GM18951 (cell line): ENCODE results near the gene FHOD3.
"Not testable (repeated sequence)": the region's sequence is repeated elsewhere in the genome, so short reads cannot be mapped to it uniquely, and the experiment has no call there.

Experiments
- POLR2A ChIP-seq: IDR thresholded peaks from 4 replicates; pipeline ENCODE4 v1.6.1; 2011; ENCODE audit warnings: mild to moderate bottlenecking; ENCODE audit not compliant: insufficient read length, insufficient read depth; ENCODE audit errors: extremely low read depth
- in situ Hi-C: fragments of 300-500 bp; cut with MboI; formaldehyde crosslinking; loops from one replicate; pipeline ENCODE4 v1.12.0; 2022; ENCODE audit warnings: low sequenced_read_pairs, mixed read lengths, inconsistent platforms; ENCODE audit not compliant: unreplicated experiment

Gene FHOD3

GRCh38 chr18:36458306-36458705, 160.8 kb downstream of the FHOD3 start:
- in situ Hi-C loops, result no loop called here

GRCh38 chr18:36459203-36459602, 161.7 kb downstream of the FHOD3 start:
- in situ Hi-C loops, result no loop called here
- TF ChIP-seq POLR2A, result no peak

More at GRCh38 chr18:36458306-36458705, 160.8 kb downstream of the FHOD3 start:
- TF ChIP-seq POLR2A, result no peak

- no peak for TF ChIP-seq POLR2A
- in situ Hi-C loops, result no loop called here
These were observed 162.3 kb downstream of the FHOD3 start for GRCh38 chr18:36459786-36460185.

- in situ Hi-C loops, result no loop called here
- TF ChIP-seq POLR2A, result no peak
These were observed 162.9 kb downstream of the FHOD3 start for GRCh38 chr18:36460324-36460850.

- in situ Hi-C loops, result no loop called here
These were observed 163.3 kb downstream of the FHOD3 start for GRCh38 chr18:36460854-36461253.

DNA sequence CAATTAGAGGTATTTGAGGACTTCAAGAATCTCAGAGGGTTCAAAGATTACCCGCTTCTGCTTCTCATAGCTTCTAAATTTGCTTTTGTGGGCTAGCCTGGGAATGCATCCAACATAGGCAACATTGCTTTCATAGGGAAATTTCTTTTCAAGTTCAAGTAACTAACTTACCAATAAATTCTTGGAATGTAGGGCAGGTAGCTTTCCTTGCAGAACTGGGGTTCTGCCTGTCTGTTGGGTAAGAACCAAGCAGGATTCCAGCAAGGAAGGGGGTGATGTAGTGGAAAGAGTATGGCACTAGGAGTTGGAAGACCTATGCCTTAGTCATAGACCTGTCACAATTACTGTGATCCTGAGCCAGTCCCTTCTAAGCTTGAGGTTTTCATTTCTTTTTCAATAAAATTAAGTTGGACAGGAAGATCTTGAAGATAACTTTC, 164.1 kb downstream of the FHOD3 start:
- in situ Hi-C loops, result no loop called here
- no peak for TF ChIP-seq POLR2A

More at GRCh38 chr18:36460854-36461253, 163.3 kb downstream of the FHOD3 start:
- no peak for TF ChIP-seq POLR2A

DNA sequence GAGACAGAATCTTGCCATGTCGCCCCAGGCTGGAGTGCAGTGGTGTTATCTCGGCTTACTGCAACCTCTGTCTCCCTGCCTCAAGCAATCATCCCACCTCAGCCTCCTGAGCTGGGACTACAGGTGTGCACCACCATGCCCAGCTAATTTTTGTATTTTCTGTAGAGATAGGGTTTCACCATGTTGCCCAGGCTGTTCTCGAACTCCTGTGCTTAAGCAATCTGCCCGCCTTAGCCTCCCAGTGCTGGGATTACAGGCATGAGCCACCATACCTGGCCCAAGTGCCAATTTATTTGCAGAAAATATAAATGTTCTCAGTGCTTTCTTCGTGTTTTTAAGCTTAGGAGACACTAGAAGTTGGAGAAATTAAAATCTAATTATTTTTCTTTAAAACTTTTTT, 166.0 kb downstream of the FHOD3 start:
- in situ Hi-C loops, result not testable (repeated sequence)

DNA sequence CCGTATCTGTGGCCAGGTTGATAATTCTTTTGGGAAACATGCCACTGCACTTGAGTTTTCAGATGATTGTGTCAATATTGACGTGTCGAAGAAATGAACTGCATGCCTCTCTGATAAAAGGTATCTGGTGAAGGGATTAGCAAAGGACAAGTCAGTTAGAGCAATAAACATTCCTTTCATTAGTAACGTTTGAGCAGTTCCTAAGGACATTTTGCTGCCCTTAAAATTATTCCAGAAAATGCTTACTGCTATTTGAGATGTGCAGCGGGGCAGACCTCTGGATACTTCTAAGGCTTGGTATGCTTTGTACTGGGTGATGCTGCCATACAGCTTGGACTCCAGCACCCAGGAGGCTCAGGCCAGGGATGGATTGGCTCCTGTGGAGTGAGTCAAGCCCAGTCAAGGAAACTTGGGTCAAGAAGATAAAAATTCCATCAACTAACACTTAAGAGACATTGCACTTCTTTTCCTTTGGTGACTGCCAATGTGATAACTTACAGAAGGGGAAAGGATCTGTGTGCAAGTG, 166.7 kb downstream of the FHOD3 start:
- no peak for TF ChIP-seq POLR2A
- in situ Hi-C loops, result no loop called here

DNA sequence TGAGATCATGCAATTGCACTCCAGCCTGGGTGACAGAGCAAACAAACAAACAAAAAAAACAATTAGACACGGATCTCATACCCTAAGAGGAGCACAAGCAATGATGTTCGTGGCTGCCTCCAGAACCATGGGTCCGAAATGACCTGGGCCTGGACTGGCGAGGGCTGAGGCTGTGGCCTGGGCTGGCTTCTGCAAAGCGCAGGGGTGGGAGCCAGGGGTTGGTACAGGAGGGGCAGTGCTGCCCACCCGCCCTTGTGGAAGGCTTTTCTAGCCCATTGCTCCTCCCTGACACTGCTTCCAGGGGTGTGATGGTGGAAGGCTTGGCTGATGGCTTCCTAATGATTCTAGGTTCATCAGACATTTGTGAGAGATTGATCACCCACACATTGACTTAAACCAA, 167.8 kb downstream of the FHOD3 start:
- no peak for TF ChIP-seq POLR2A
- in situ Hi-C loops, result no loop called here

- in situ Hi-C loops, result no loop called here
These were observed 168.5 kb downstream of the FHOD3 start for GRCh38 chr18:36465970-36466369.

DNA sequence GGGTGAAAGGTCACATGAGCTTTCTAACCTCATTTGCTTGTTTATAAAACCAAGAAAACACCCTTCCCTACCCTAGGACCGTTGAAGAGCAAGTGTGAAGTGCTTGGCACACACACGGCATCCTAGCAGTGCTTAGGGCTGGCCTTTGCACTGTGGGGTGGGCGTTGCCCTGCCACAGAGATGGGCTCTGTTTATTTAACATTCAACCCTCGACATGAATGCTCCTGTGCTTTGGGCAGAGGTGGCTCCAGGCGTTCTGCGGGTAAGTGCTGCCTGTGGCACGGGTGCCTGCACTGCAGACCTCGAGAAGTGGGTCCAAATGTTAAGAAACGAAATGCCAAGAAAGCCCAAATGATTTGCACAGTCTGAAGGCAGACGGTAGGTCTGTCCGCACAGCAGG, 170.1 kb downstream of the FHOD3 start:
- TF ChIP-seq POLR2A, result no peak
- in situ Hi-C loops, result no loop called here

More at GRCh38 chr18:36465970-36466369, 168.5 kb downstream of the FHOD3 start:
- no peak for TF ChIP-seq POLR2A

- TF ChIP-seq POLR2A, result no peak
- in situ Hi-C loops, result no loop called here
These were observed 170.6 kb downstream of the FHOD3 start for GRCh38 chr18:36468161-36468560.

DNA sequence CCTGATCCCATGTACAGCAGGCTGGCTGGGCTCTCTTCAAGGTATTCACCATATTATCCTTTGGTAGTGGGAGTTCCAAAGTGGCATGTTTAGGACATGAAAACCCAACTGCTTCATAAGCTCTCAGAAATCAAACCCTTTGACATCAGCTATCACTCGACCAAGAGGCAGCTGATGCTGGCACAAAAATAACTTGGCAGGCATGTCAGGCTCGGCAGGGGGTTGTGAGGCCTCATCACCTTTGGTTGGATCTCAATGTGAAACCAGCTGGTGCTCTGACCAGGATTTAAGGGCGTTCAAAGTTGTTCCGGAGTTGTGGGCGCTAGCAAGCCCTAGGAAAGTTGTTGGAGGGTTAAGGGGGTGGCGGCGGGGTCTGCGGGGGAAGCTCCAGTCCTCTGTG, 171.9 kb downstream of the FHOD3 start:
- in situ Hi-C loops, result no loop called here
- TF ChIP-seq POLR2A, result no peak

DNA sequence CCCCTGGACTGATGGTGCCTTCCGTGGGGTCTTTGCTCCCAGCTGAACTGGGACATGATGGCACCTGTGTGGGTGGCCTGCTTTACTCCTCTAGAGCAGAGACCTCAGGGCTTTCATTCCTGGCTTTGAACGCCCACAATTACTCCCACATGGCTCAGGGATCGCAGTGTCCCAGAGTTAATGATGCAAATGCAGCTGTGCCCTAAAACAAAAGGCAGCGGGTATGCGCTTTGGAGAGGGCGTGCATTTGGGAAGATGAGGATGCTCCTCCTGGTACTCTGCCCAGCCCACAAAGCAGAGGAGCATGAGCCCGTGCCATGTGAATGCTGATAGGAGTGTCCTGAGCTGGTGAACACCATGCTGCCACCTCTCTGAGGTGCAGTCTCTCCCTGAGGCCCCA, 173.4 kb downstream of the FHOD3 start:
- TF ChIP-seq POLR2A, result no peak
- in situ Hi-C loops, result no loop called here

DNA sequence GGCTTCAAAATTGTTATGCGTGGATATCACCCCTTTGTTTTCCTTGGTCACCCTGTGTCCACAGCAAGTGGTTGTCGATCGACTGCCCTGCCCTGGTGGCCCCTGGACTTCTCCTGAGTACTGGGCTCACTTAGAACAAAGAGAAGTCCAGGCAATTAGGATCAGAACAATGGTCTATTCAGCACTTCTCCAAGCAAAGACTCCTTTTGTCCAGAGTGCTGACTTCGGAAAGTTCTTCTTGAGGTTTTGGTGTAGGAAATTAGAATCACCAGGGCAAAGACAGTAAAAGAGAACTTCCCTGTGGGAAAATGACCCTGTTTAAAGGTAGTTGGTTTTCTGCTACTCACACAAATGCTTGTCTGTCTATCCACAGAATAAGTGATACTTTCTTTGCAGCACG, 173.9 kb downstream of the FHOD3 start:
- in situ Hi-C loops, result no loop called here

More for the DNA sequence above, 173.9 kb downstream of the FHOD3 start:
- TF ChIP-seq POLR2A, result no peak
